Fibroblast of mammary gland (primary cell): ENCODE results near the gene CD244.
"Not testable (repeated sequence)": the region's sequence is repeated elsewhere in the genome, so short reads cannot be mapped to it uniquely, and the experiment has no call there.

Source experiments
- DNase-seq: peaks from one replicate; pipeline ENCODE4 v3.0.0-alpha.2; 2010; ENCODE audit warnings: low read depth
- H3K4me3 ChIP-seq: 2 replicates; pipeline ENCODE4 v1.5.1; 2011; ENCODE audit warnings: low read depth, mild to moderate bottlenecking, low read length, moderate library complexity; ENCODE audit not compliant: control insufficient read depth
- TF ChIP-seq, protein P1 (sequence below): conservative IDR thresholded peaks from 2 replicates; pipeline ENCODE4 v1.5.1; 2011; ENCODE audit warnings: low read depth, low read length, inconsistent platforms; ENCODE audit not compliant: control insufficient read depth, insufficient read depth

CD244 gene

DNA sequence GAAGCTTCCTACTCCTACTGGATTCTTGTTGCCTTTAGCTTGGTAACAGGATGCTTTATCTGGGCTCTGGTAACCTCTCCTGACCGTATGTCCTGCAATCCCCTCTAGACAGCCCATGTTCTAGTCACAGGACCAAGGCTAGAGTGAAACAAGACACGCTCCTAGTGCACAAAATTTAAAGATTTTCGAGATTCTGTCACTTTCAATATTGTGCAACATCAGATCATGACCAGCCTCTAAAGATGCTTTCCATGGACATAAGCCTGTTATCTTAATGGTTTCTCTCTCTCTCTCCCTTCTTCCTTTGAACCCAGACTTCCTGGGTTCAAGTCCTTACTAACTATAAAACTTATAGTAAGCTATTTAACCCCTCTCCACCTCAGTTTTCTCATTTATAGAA is 68.3 kb downstream of the CD244 start:
- no peak overlapping the region for H3K4me3 ChIP-seq
- DNase-seq: no peak
- TF ChIP-seq, protein P1, sequence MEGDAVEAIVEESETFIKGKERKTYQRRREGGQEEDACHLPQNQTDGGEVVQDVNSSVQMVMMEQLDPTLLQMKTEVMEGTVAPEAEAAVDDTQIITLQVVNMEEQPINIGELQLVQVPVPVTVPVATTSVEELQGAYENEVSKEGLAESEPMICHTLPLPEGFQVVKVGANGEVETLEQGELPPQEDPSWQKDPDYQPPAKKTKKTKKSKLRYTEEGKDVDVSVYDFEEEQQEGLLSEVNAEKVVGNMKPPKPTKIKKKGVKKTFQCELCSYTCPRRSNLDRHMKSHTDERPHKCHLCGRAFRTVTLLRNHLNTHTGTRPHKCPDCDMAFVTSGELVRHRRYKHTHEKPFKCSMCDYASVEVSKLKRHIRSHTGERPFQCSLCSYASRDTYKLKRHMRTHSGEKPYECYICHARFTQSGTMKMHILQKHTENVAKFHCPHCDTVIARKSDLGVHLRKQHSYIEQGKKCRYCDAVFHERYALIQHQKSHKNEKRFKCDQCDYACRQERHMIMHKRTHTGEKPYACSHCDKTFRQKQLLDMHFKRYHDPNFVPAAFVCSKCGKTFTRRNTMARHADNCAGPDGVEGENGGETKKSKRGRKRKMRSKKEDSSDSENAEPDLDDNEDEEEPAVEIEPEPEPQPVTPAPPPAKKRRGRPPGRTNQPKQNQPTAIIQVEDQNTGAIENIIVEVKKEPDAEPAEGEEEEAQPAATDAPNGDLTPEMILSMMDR: no peak

DNA sequence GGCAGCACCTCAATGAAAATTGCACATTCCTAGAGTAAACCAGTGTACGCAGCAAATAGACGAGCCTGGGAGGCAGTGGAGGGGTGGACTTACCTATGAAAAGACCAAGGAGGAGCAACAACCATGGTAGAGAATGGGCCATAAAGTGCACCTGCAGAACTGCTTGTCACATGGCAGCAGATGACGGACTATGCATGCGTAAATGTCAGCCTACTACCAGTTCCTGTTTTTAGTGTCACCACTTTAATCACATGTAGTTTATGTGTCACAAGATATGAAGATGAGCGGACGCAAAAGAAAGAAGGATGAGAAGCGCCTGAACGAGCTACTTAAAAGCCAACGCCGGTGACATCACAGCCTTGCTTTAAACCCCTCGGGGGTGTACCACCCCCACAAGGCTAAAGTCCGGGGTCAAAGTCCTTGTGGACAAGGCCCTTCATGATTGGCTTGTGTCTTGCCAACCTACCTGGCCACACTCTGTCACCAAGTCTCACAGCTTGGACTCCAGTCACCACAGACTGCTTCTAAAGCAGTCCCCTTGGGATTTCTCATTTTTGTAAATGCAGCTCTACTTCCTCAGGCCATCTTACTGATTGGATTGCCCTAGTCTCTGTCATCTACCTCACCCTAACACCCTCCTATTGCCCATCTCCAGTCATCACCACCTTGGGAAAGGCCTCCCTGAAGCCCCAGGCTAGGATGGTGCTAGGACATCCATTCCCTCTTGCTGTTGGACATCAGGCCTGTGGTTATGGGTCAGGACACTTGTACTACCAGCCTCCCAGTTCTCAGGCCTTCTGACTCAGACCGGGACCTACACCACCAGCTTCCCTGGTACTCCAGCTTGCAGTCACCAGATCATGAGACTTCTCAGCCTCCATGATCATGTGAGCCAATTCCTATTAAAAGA is 72.7 kb downstream of the CD244 start:
- no peak overlapping the region for H3K4me3 ChIP-seq
- TF ChIP-seq, protein P1: no peak

DNA sequence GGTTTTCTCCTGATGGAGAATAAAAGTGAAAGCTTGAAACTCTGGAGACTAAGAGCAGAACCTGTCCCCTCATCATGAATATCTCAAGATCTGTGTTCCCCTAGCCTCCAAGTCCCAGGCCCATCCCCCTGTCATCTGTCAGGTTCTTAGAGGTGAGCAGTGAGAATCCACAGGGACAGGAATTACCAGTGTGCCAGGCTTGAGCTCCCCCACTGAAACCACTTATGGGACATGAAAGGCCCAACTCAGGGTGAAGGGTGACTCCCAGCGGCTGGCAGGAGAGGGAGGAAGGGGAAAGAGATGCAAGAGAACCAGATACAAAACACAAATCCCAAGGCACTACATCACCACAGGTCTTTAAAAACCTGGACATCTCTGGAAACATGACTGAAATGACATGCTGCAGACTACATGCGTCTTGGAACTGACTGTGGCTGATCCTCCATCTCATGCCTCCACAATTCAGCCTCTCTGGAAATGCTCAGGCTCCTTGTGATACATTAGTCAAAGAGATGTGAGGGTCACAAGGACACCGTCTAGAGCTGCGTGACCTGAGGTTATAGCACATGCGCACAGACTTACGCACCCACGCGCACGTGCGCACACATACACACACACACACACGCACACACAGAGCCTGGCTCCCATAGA is 73.5 kb downstream of the CD244 start:
- TF ChIP-seq, protein P1: no peak

More for the DNA sequence above, 72.7 kb downstream of the CD244 start:
- DNase-seq: no peak

DNA sequence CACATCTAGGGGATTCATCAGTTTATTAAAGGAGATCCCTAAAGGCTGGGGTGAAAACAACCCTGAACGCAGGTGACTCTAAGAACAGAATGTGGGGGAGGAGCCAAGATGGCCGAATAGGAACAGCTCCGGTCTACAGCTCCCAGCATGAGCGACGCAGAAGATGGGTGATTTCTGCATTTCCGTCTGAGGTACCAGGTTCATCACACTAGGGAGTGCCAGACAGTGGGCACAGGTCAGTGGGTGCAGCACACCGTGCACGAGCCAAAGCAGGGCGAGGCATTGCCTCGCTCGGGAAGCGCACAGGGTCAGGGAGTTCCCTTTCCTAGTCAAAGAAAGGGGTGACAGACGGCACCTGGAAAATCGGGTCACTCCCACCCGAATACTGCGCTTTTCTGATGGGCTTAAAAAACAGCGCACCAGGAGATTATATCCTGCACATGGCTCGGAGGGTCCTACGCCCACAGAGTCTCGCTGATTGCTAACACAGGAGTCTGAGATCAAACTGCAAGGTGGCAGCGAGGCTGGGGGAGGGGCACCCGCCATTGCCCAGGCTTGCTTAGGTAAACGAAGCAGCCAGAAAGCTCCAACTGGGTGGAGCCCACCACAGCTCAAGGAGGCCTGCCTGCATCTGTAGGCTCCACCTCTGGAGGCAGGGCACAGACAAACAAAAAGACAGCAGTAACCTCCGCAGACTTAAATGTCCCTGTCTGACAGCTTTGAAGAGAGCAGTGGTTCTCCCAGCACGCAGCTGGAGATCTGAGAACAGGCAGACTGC is 79.5 kb downstream of the CD244 start:
- DNase-seq, H3K4me3 ChIP-seq: not testable (repeated sequence)

More for the DNA sequence above, 73.5 kb downstream of the CD244 start:
- no peak for DNase-seq
- no peak overlapping the region for H3K4me3 ChIP-seq

DNA sequence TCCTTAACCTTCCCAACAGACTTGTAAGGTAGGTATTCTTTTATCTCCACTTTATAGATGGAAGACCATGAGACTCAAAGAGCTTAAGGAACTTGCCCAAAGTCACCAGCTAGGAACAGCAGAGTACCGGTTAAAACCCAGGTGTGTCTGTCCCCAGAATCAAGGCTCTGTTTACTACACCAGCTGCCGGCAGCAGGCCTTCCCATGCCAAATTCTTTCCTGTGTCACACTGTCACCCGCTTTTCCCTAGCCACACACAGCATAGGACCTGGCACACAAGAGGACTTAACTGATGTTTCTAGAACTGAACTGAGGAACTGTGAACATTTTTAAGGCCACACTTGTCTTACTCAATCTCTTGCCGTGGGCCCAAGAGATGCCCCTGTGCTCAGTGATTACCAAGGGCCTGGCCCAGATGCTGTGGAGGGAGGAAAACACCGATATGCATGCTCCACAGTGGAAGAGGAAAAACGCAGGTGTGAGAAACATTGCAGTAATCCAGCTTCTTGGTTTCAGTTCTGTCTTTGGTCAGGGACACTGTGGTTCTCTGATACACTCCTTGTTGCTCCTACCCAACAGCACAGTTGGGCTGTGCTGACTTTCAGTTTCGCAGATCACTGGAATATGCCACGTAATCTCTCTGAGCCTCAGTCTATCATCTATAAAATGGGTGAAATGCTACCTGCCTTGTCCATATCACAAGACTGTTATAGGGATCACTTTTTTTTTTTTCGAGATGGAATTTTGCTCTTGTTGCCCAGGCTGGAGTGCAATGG is 80.6 kb downstream of the CD244 start:
- TF ChIP-seq, protein P1: no peak
- no peak overlapping the region for H3K4me3 ChIP-seq
- DNase-seq: no peak

DNA sequence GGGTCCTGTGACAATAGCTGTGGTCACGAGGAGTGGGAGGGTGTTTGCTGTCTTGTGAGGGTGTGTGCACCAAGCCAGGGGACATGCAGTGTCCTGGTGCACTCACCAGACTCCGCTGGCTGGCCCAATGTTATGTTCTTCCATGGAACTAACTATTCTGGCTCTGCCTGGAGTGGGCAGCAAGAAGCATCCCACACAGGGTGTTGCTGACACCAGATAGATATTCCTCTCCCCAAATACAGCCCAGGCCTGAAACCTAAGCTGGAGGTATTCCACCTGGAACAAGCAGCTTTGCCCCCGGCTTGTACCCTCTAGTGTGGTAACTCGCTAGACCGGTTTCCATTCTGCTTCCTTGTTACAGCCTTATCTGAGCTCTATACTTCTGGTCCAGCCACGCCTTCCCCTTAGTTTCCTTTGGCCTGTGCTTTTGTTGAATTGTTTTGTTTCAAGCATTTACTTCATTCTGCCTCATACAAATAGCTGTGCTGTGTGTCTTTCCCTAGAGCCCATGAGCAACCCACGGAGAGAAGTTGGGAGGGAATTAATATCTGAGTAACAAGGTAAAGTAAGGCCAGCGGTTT is 81.4 kb downstream of the CD244 start:
- H3K4me3 ChIP-seq: no peak overlapping the region
- TF ChIP-seq, protein P1: no peak
- no peak for DNase-seq
